ENCODE measurements around the gene TNPO1.

TNPO1 gene

GRCh38 chr5:72871366-72872024 lies 55.0 kb downstream of the TNPO1 start:
- Histone ChIP-seq H3F3A (ENCODE audit: insufficient read depth, low read length) (no peaks in the 10 kb centered on the region), H3K4me1 (ENCODE audit: low read length) (no peaks in the 10 kb centered on the region), H4K20me1 (ENCODE audit: insufficient read depth, low read length) (no peaks in the 10 kb centered on the region), H2AFZ (ENCODE audit: low read length) (no peak overlapping the region), H3K36me3 (replicated peaks; ENCODE audit: insufficient read depth, low read length) (peaks cover 6% of the 10 kb centered on the region), H3K9me3 (replicated peaks; ENCODE audit: insufficient read depth, low read length) (no peaks in the 10 kb centered on the region), H3K79me2 (ENCODE audit: low read length) (peaks cover 32% of the 10 kb centered on the region), H3K9me2 (replicated peaks; ENCODE audit: insufficient read depth, low read length) (no peaks in the 10 kb centered on the region), H3K4me2 (ENCODE audit: low read depth, low read length) (no peak overlapping the region), H3K4me3 (ENCODE audit: low read length) (no peak overlapping the region), H3K27ac (ENCODE audit: low read length) (no peak overlapping the region), H3K27me3 (replicated peaks; ENCODE audit: insufficient read depth, low read length) (no peaks in the 10 kb centered on the region), H3K9ac (ENCODE audit: low read length) (no peak overlapping the region)
- no peak for TF ChIP-seq EZH2 (optimal IDR thresholded peaks at IDR 0.05; ENCODE audit: low read depth, low read length)
- no peak for TF ChIP-seq CTCF (IDR thresholded peaks at IDR 0.05; ENCODE audit: low read length)
- no peak for TF ChIP-seq EZH2phosphoT487 (IDR thresholded peaks at IDR 0.05; ENCODE audit: low read length)
- DNase-seq, result no peak

- no peak overlapping the region for H3K9ac ChIP-seq (ENCODE audit: low read length)
- no peaks in the 10 kb centered on the region for H3K27me3 ChIP-seq (replicated peaks; ENCODE audit: insufficient read depth, low read length)
- no peak overlapping the region for H2AFZ ChIP-seq (ENCODE audit: low read length)
- no peaks in the 10 kb centered on the region for H3K9me2 ChIP-seq (replicated peaks; ENCODE audit: insufficient read depth, low read length)
- H3F3A ChIP-seq (ENCODE audit: insufficient read depth, low read length), result no peaks in the 10 kb centered on the region
- no peaks in the 10 kb centered on the region for H3K4me1 ChIP-seq (ENCODE audit: low read length)
- no peak overlapping the region for H3K27ac ChIP-seq (ENCODE audit: low read length)
- no peaks in the 10 kb centered on the region for H3K9me3 ChIP-seq (replicated peaks; ENCODE audit: insufficient read depth, low read length)
- H4K20me1 ChIP-seq (ENCODE audit: insufficient read depth, low read length), result 0 out of 2 replicates have a peak, but pooled peaks cover 4% of the 10 kb centered on the region
- peaks cover 25% of the 10 kb centered on the region for H3K79me2 ChIP-seq (ENCODE audit: low read length)
- no peak overlapping the region for H3K4me2 ChIP-seq (ENCODE audit: low read depth, low read length)
- no peak overlapping the region for H3K4me3 ChIP-seq (ENCODE audit: low read length)
- no peak for DNase-seq
- TF ChIP-seq EZH2phosphoT487 (IDR thresholded peaks at IDR 0.05; ENCODE audit: low read length) (no peak), CTCF (IDR thresholded peaks at IDR 0.05; ENCODE audit: low read length) (no peak), EZH2 (optimal IDR thresholded peaks at IDR 0.05; ENCODE audit: low read depth, low read length) (no peak)
- peaks cover 14% of the 10 kb centered on the region for H3K36me3 ChIP-seq (replicated peaks; ENCODE audit: insufficient read depth, low read length)
These were observed 62.4 kb downstream of the TNPO1 start for GRCh38 chr5:72878854-72879253.

GRCh38 chr5:72882989-72883388 lies 66.5 kb downstream of the TNPO1 start:
- H3K9me3 ChIP-seq (replicated peaks; ENCODE audit: insufficient read depth, low read length), result no peaks in the 10 kb centered on the region
- no peak for DNase-seq

More at GRCh38 chr5:72882989-72883388, 66.5 kb downstream of the TNPO1 start:
- Histone ChIP-seq H3K27me3 (replicated peaks; ENCODE audit: insufficient read depth, low read length) (no peaks in the 10 kb centered on the region), H3K36me3 (replicated peaks; ENCODE audit: insufficient read depth, low read length) (peaks cover 20% of the 10 kb centered on the region), H3K4me3 (ENCODE audit: low read length) (no peak overlapping the region), H3K27ac (ENCODE audit: low read length) (no peak overlapping the region), H3K9me2 (replicated peaks; ENCODE audit: insufficient read depth, low read length) (no peaks in the 10 kb centered on the region), H3K9ac (ENCODE audit: low read length) (no peak overlapping the region), H3F3A (ENCODE audit: insufficient read depth, low read length) (no peaks in the 10 kb centered on the region), H3K4me1 (ENCODE audit: low read length) (no peaks in the 10 kb centered on the region), H3K79me2 (ENCODE audit: low read length) (peaks cover 21% of the 10 kb centered on the region), H3K4me2 (ENCODE audit: low read depth, low read length) (no peak overlapping the region), H2AFZ (ENCODE audit: low read length) (no peak overlapping the region), H4K20me1 (ENCODE audit: insufficient read depth, low read length) (no peaks in the 10 kb centered on the region)
- no peak for TF ChIP-seq EZH2phosphoT487 (IDR thresholded peaks at IDR 0.05; ENCODE audit: low read length)
- no peak for TF ChIP-seq CTCF (IDR thresholded peaks at IDR 0.05; ENCODE audit: low read length)
- TF ChIP-seq EZH2 (optimal IDR thresholded peaks at IDR 0.05; ENCODE audit: low read depth, low read length), result no peak
